KMS-11 (cell line): ENCODE data around the gene TAOK1.

Source experiments
- H2AFZ ChIP-seq: fragments of 200-600 bp; sonication (generic); 2 replicates; pipeline ENCODE4 v1.6.1; 2016; ENCODE audit warnings: antibody characterized with exemption, mixed run types, low read depth
- H3K27ac ChIP-seq: fragments of 200-600 bp; sonication (generic); 2 replicates; pipeline ENCODE4 v1.6.1; 2016; ENCODE audit warnings: mild to moderate bottlenecking, mixed run types
- H3K27me3 ChIP-seq: fragments of 200-600 bp; sonication (generic); 2 replicates; pipeline ENCODE4 v1.6.1; 2017; ENCODE audit warnings: mild to moderate bottlenecking, low read depth, mixed run types, moderate library complexity; ENCODE audit not compliant: insufficient read depth
- H3K36me3 ChIP-seq: fragments of 200-600 bp; sonication (generic); 2 replicates; pipeline ENCODE4 v1.6.1; 2017; ENCODE audit warnings: mild to moderate bottlenecking, mixed run types; ENCODE audit not compliant: insufficient read depth
- H3K4me1 ChIP-seq: fragments of 200-600 bp; sonication (generic); 2 replicates; pipeline ENCODE4 v1.6.1; 2016; ENCODE audit warnings: mild to moderate bottlenecking, low read depth, mixed run types; ENCODE audit not compliant: poor library complexity, severe bottlenecking
- H3K4me2 ChIP-seq: fragments of 200-600 bp; sonication (generic); 2 replicates; pipeline ENCODE4 v1.7.0; 2016; ENCODE audit warnings: mild to moderate bottlenecking, mixed run types
- H3K4me3 ChIP-seq: fragments of 200-600 bp; sonication (generic); IDR thresholded peaks from 2 replicates; pipeline ENCODE4 v1.6.1; 2017; ENCODE audit warnings: low read depth, low read length, mixed read lengths; ENCODE audit not compliant: insufficient read depth
- H3K79me2 ChIP-seq: fragments of 200-600 bp; sonication (generic); 2 replicates; pipeline ENCODE4 v1.6.1; 2016; ENCODE audit warnings: low read depth, mixed run types; ENCODE audit not compliant: insufficient read depth
- H3K9ac ChIP-seq: fragments of 200-600 bp; sonication (generic); 2 replicates; pipeline ENCODE4 v1.6.1; 2016; ENCODE audit warnings: mild to moderate bottlenecking, mixed run types
- H4K20me1 ChIP-seq: fragments of 200-600 bp; sonication (generic); 2 replicates; pipeline ENCODE4 v1.6.1; 2016; ENCODE audit warnings: mild to moderate bottlenecking, mixed run types; ENCODE audit not compliant: insufficient read depth
- TF ChIP-seq, protein P1 (sequence below): fragments of 200-600 bp; sonication (generic); conservative IDR thresholded peaks from 2 replicates; pipeline ENCODE4 v1.6.1; 2017; ENCODE audit warnings: low read depth, mild to moderate bottlenecking, antibody characterized with exemption, low read length, moderate library complexity, mixed read lengths

The TAOK1 gene

DNA sequence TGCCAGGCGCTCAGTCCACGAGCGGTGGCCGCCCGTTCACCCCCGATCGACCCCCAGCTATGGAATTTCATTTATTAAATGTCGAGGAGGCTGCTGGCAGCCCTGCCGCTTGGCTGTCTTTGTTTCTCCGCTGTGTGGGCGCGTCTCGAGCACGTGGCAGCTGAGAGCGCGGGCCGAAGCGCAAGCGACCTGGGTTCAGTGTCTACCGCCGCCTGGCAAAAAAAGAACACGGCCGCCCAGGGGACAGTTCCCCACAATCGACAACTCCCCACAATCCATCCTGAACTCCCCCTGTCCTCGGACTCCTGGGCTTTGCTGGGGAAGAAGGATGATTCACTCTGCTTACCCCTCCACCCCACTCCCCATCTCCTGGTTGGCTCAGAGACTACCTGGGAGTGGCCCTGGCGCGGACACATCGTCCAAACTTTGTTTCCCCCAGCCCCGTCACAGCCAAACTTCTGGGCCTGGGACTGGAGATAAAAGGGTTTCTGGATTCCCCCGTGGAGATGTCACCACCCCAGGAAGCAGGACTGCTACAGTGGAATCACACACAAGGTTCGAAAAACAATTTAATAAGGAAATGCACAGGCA, 201.1 kb downstream of the TAOK1 start:
- H3K79me2 ChIP-seq = peaks cover 16% of the 10 kb centered on the region; the same call in 1 of the 2 replicates
- H3K4me1 ChIP-seq = peaks cover 38% of the 10 kb centered on the region
- no peaks in the 10 kb centered on the region for H3K27me3 ChIP-seq
- H3K27ac ChIP-seq = no peak overlapping the region
- TF ChIP-seq, protein P1, sequence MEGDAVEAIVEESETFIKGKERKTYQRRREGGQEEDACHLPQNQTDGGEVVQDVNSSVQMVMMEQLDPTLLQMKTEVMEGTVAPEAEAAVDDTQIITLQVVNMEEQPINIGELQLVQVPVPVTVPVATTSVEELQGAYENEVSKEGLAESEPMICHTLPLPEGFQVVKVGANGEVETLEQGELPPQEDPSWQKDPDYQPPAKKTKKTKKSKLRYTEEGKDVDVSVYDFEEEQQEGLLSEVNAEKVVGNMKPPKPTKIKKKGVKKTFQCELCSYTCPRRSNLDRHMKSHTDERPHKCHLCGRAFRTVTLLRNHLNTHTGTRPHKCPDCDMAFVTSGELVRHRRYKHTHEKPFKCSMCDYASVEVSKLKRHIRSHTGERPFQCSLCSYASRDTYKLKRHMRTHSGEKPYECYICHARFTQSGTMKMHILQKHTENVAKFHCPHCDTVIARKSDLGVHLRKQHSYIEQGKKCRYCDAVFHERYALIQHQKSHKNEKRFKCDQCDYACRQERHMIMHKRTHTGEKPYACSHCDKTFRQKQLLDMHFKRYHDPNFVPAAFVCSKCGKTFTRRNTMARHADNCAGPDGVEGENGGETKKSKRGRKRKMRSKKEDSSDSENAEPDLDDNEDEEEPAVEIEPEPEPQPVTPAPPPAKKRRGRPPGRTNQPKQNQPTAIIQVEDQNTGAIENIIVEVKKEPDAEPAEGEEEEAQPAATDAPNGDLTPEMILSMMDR = no peak
- no peaks in the 10 kb centered on the region for H4K20me1 ChIP-seq
- no peak overlapping the region for H3K4me3 ChIP-seq
- H2AFZ ChIP-seq = peak overlapping the region; percentile 75
- no peaks in the 10 kb centered on the region for H3K36me3 ChIP-seq
- peak overlapping the region; percentile 90 for H3K4me2 ChIP-seq
- H3K9ac ChIP-seq = no peak overlapping the region

DNA sequence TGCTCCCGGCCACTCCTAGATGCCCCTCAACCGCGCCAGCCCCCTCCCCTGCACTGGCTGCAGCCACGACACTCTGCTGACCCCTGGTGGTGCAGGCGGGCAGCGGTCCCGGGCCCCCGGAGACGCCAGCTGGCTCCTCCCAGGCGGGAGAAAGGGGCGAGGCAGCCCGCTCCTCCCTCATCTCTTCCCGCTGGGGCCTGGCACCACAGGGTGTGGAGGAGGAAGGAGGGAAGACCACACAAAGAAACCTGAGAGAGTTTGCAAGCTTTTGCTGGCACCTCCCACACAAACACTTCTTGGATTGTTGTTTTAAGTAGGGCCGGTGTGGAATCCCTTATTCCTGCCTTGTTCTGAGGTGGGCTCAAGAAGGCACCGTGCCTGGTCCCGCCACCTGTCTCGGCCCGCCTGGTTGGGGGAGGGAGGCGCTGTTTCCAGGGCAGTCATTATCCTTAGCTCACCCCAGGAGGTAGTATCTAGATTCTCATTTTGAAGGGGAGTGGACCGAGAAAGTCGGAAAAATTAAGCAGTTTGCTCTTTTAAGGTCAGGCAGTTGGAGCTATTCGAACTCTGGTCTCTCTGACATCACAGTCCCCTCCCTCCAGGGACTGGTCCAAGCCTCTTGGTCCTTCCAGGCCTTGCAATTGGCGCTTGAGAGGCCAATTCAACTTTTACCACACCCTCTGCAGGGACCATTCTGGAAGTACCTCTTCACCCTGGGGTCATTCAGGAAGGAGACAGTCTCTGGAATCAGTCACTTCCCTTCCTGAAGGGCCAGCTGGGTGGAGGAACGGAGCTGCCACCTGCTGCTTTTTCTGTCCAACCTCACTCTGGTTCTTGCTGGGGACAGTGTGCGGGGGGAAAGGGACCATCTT, 201.8 kb downstream of the TAOK1 start:
- H2AFZ ChIP-seq = peak overlapping the region; percentile 75
- TF ChIP-seq, protein P1 = peak; percentile 94
- H3K79me2 ChIP-seq = peaks cover 15% of the 10 kb centered on the region; the same call in 1 of the 2 replicates
- H3K27me3 ChIP-seq = no peaks in the 10 kb centered on the region
- no peak overlapping the region for H3K27ac ChIP-seq
- peak overlapping the region; percentile 90 for H3K4me2 ChIP-seq
- no peaks in the 10 kb centered on the region for H3K36me3 ChIP-seq
- peaks cover 38% of the 10 kb centered on the region for H3K4me1 ChIP-seq
- no peak overlapping the region for H3K9ac ChIP-seq
- no peaks in the 10 kb centered on the region for H4K20me1 ChIP-seq
- H3K4me3 ChIP-seq = no peak overlapping the region

DNA sequence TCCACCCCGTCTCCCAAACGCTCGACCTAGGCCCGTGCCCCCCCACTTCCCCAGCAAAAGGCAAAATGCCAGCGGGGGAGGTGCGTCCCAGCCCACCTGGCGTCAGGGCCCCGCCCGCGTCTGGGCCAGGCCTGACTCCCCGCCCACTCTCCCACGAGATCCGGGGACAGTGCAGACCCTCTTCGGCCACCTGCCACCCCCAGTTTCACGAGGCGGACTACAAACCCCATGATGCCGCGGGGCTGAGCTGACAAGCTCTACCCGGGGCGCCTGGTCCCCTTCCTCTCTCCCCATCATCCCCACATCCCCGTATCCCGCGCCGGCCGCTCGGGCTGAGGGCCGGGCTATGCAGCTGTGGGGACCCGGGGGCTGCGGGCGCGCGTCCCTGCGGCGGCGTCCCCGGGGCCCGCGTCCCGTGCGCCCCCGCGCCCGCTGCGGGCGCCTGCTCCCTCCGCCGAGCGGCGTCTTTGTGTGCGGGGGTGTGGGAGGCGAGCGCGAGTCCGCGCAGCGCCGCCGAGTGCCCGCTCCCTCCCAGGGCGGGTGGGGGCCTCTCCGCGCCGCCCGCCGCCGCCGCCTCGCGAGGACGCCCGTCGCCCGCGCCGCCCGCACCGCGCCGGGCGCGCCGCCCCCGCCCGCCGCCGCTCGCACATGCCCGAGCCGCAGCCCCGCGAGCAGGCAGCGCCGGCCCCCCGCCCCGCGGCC, 202.8 kb downstream of the TAOK1 start, which contains the start of gene ANKRD13B:
ANKRD13B (plus strand) TSS at position 283 of the 702 bp plus-strand sequence. CDS start 490 bp downstream, outside the sequence.
- peak within 1 kb of the TSS; percentile 90 for H3K4me2 ChIP-seq
- H3K79me2 ChIP-seq = peaks cover 5% of the 10 kb centered on the region; the same call in 1 of the 2 replicates
- H4K20me1 ChIP-seq = no peaks in the 10 kb centered on the region
- H3K9ac ChIP-seq = no peak within 1 kb of the TSS; the same call in 1 of the 2 replicates
- no peak within 1 kb of the TSS for H3K27ac ChIP-seq
- no peaks in the 10 kb centered on the region for H3K27me3 ChIP-seq
- TF ChIP-seq, protein P1 = no peak
- no peak within 1 kb of the TSS for H3K4me3 ChIP-seq
- H3K36me3 ChIP-seq = no peaks in the 10 kb centered on the region
- H3K4me1 ChIP-seq = peaks cover 31% of the 10 kb centered on the region
- peak within 1 kb of the TSS; percentile 75 for H2AFZ ChIP-seq
